GM19467 (cell line): Measurements from ENCODE around the gene GPER1.
A peak's percentile ranks its signal among the peaks of the same experiment; 100 is the strongest.

ENCODE experiments used
- ATAC-seq: cut with Tn5 transposase; IDR thresholded peaks from one replicate; pipeline ENCODE4 v1.9.1; 2021; ENCODE audit warnings: mild to moderate bottlenecking, moderate library complexity; ENCODE audit not compliant: unreplicated experiment

GPER1 gene

GRCh38 chr7:1086588-1087464, 1.1 kb upstream of the GPER1 start:
- ATAC-seq, result peak; percentile 66

- no peak for ATAC-seq
Measured at GRCh38 chr7:1087465-1087814, 473 bp upstream of the GPER1 start.

GRCh38 chr7:1090236-1090635, 2.3 kb downstream of the GPER1 start:
- no peak for ATAC-seq

DNA sequence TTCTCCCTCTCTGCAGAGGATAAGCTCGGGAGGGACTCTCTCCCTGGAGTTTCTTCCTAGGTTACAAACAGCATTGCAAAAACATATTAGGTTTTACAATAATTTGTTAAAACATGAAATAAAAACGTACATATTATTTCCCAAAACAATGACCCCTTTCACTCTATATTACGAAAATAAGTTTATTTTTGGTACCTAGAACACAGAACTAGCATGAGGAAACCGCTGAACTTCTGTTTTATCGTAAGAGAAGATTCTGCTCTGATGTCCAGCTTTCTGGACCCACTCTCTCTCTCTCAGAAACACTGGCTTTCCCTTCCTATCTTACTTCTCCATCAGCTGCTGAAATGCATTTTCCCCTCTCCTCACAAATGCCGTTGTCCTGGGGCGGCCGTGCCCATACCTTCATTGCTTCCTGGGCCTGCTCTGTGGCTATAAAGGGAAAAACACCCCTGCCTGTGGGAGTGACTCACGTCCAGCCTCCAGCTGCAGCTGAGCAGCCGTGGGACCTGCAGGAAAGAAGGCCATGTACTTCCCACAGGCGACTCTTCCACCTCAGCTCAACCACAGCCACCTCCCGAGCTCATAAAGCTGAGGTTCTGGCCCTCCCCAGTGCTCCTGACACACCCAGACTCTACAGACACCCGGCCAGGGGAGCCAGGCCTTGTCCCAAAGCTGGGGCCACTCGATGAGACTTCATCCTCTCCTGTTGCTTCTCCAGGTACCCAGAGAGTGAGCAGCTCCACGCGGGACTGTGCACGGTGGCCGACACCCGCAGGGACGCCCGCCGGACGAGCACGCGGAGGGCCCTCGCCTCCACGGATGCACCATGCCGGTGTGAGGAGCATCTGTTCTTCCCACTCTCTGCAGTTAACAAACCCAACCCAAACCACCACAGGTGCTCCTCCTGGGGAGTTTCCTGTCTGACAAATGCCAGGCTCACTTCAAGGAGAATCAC, 3.1 kb downstream of the GPER1 start:
- ATAC-seq, result no peak

GRCh38 chr7:1091644-1092027, 3.7 kb downstream of the GPER1 start:
- no peak for ATAC-seq

DNA sequence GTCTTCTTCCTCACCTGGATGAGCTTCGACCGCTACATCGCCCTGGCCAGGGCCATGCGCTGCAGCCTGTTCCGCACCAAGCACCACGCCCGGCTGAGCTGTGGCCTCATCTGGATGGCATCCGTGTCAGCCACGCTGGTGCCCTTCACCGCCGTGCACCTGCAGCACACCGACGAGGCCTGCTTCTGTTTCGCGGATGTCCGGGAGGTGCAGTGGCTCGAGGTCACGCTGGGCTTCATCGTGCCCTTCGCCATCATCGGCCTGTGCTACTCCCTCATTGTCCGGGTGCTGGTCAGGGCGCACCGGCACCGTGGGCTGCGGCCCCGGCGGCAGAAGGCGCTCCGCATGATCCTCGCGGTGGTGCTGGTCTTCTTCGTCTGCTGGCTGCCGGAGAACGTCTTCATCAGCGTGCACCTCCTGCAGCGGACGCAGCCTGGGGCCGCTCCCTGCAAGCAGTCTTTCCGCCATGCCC, 4.3 kb downstream of the GPER1 start:
- no peak for ATAC-seq

DNA sequence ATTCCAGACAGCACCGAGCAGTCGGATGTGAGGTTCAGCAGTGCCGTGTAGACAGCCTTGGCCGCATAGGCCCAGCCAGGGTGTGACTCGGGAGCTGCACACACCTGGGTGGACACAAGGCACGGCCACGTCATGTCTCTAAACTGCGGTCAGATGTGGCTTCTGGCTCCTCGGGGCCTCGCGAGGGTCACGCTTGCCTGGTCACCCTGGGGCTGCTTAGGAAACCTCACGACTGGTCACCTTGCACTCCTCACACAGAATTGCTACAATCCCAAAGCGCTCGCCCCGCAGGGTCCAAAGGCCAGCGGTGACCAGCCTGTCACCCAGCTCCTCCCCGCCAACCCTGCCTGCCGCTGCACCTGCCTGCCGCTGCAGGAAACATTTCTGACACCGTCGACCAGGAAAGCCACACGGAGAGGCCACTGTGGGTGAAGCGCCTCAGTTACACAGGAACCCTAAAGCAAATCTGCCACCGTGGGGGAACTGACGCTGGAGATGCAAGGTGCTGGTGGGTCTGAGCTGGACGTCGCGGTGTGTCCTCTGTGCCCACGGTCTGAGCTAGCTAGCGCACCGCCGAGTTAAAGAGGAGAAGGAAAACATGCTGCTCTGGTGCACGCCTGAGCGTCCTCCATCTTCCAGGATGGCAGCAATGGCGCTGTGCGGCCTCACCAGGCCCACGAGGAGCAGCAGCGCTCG, 5.0 kb downstream of the GPER1 start:
- no peak for ATAC-seq

DNA sequence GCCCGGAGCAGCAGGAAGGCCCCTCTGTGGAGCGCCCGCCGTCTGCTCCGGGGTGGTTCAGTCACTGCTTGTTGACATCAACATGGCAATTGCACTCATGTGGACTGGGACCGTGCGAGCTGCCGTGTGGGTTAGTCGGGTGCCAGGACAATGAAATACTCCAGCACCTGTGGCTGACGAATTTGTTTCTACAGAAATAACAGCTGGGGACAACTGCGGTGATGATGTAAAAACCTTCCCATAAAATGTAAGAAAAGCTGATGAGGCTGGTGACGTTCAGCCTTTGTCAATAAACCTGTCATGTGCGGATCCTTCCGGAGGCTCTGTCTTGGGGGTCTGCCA, 5.6 kb downstream of the GPER1 start:
- ATAC-seq, result no peak

GRCh38 chr7:1093916-1094508, 6.1 kb downstream of the GPER1 start:
- ATAC-seq, result no peak

GRCh38 chr7:1094870-1095269, 7.0 kb downstream of the GPER1 start:
- no peak for ATAC-seq

GRCh38 chr7:1095621-1096155, 7.8 kb downstream of the GPER1 start:
- ATAC-seq, result no peak

DNA sequence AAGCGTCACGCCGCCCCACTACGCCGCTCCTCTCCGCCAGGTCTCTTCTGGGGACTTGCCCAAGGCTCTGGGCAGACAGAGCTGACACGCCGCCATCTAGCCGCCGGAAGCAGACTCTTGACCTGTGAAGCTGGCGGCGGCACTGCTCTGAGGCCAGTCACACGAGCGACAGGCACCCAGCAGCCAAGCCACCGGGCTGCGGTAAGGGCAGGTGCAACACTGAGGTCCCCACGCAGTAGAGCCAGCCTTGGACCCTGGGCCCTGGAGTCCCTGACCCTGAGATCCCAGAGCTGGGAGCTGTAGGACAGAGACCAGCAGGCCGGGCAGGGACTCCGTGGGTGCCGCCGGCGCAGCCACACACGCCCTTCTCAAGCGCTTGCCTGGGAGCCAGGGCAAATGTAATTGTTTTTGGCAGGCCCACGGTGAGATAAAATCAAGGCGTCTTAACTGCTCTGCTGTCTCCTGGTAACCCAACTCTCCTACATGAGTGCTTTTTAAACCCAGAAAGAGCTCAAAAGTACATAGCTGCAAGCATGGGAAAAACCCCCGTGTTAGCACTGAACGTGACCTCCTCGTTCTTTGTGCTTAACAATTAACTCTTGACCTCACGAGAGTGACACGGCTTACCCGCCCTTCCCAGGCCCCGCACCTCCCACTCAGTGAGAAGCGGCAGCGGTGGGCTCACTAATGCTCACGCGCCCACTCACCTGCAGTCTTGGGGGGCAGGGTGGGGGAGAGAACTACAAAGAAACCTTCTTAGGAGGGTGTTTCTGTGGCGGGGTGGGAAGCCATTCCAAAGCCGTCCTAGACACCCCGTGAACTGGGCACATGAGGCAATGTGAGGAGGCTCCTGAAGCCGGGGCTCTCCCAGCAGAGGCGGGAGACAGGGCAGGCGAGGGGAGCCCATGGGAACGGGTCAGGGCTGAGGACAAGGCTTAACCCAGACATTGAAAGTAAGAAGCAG, 8.5 kb downstream of the GPER1 start:
- no peak for ATAC-seq

DNA sequence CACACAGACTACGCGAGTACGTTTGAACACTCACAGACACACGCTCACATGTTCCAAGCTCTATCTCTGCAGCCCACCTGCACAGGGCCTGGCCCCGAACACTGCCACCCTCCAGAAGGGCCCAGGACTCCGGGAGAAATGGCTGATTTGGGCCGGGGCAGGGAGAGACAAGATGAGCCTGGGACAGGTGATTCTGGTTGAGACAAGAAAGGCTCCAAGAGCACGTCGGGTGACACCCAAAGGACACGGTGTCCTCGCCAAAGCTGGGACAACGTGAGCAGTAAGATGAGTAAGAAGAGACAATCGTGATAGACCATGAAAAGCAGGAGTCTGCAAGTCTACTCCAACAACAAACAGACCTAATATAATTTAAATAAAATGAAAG, 9.2 kb downstream of the GPER1 start:
- no peak for ATAC-seq

- no peak for ATAC-seq
Measured at GRCh38 chr7:1098243-1099153, 10.6 kb downstream of the GPER1 start.

DNA sequence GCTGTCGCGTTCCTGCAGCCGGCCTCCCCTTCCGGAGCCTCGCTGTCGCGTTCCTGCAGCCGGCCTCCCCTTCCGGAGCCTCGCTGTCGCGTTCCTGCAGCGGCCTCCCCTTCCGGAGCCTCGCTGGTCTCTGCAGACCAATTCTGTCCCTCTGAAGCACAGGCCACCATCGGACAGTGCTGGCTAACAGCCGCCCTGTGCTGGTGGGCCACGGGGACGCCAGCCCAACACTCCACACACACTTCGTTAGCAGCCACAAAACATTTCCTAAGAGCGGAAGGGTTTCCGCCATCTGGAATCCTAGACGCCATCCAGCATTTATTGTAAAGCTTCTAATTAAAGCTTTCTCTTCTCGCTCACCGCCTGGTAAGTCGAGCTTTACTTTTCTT, 11.2 kb downstream of the GPER1 start:
- ATAC-seq, result no peak

GRCh38 chr7:1099637-1100036, 11.7 kb downstream of the GPER1 start:
- ATAC-seq, result no peak

DNA sequence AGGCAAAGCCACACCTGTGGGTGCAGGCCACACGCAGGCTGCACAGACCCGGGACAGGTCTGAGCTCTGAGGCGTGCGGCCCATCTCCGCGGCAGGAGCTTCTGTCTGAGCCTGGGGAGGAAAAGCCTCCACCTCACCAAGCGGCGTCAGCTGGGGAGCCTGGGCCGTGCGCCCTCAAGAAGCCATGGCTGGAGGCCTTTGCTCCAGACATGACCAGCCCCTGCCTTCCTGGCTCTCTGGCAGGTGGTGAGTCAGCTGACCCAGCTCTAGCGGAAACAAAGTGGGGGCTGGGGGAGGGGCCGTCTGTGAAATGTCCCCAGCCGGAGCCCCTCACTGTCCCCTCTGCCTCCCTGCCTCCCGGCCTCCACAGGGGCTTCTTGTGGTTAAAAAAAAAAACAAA, 12.5 kb downstream of the GPER1 start:
- no peak for ATAC-seq

DNA sequence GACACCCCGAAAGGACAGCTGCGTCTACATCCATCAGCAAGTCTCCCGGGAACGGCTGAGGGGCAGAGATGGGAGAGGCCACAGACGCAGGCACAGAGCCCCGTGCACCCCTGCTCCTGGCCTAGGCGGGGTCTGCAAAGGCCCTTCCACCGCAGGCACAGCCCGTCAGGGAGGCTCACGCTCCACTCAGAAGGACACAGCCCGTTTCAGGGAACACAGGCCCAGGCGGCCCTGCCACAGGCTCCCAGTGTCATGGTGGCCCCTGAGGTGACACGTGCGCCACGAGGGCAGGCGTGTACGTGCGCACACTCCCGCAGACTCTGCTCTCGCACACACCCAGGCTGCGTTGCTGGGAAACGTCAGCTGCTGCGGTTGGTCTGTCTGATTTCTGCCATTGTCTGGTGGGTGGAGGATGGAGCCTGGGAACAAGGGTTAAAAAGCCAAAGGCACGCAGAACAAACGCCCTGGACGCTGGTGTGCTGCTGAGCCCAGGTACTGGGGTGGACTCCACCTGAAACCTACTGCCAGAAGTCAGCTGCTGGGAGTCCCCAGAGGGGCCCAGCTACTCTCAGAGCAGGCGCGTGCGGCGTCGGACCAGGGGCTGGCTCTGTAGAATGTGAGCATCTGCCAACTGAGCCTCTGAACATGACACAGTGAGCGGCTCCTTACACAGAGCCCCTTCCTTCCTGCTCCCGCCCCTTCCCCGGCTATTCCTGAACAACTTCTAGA, 13.1 kb downstream of the GPER1 start:
- ATAC-seq, result no peak
